Measurements from ENCODE around the gene CSNK2A3. TPM values are rescaled to one million over a fixed set of nuclear protein-coding genes. Genes with fewer than 3 reads are reported as not detected.

The CSNK2A3 gene
- total RNA-seq, result 0.98 and 1.2 TPM in 2 replicates

GRCh38 chr11:11352878-11353277 is at the start of gene CSNK2A3:
CSNK2A3 (minus strand) TSS chr11:11353250; CDS start chr11:11353119, 131 bp downstream.

